Measurements from ENCODE around the gene ABCB11. TPM values are rescaled to one million over a fixed set of nuclear protein-coding genes. Genes with fewer than 3 reads are reported as not detected.
"Not testable (repeated sequence)": the region's sequence is repeated elsewhere in the genome, so short reads cannot be mapped to it uniquely, and the experiment has no call there.

Gene ABCB11
- total and polyA plus RNA-seq, 9 donors: under 0.01 to 0.18 (median 0.03) TPM; not detected in 4

- Histone ChIP-seq H3K36me3 (no peaks in the 10 kb centered on the region), H3K27ac (no peak overlapping the region), H3K4me1 (ENCODE audit: insufficient read depth) (no peaks in the 10 kb centered on the region), H3K4me3 (no peak overlapping the region), H3K27me3 (no peaks in the 10 kb centered on the region), H3K9me3 (no peaks in the 10 kb centered on the region)
- WGBS, 3 donors: 47 to 50% (median 49%) methylated on average over 4 of the region's 4 CpGs
- no peak for DNase-seq
- intact Hi-C loops (cut with DNase I): no loop called here
- TF ChIP-seq CTCF (IDR thresholded peaks at IDR 0.05) (no peak), POLR2A (IDR thresholded peaks at IDR 0.05) (no peak), EP300 (IDR thresholded peaks at IDR 0.05) (no peak)
These were observed 15.2 kb downstream of the ABCB11 start for GRCh38 chr2:169015943-169016342.

GRCh38 chr2:169014780-169015179, 16.3 kb downstream of the ABCB11 start:
- WGBS, 3 donors: 61 to 83% (median 79%) methylated on average over 3 of the region's 3 CpGs
- H3K4me3 ChIP-seq: no peak overlapping the region
- intact Hi-C loops (cut with DNase I): loop anchor here in 1 of 4 donors (5.0 kb wide), 1 partner anchor 522 kb away; no protein-coding TSS in a partner anchor
- no peaks in the 10 kb centered on the region for H3K9me3 ChIP-seq
- H3K4me1 ChIP-seq (ENCODE audit: insufficient read depth): no peaks in the 10 kb centered on the region
- H3K27ac ChIP-seq: no peak overlapping the region
- no peak for DNase-seq
- no peaks in the 10 kb centered on the region for H3K27me3 ChIP-seq
- TF ChIP-seq CTCF (IDR thresholded peaks at IDR 0.05) (no peak), EP300 (IDR thresholded peaks at IDR 0.05) (no peak), POLR2A (IDR thresholded peaks at IDR 0.05) (no peak)
- no peaks in the 10 kb centered on the region for H3K36me3 ChIP-seq

- intact Hi-C loops (cut with DNase I): loop anchor here in 1 of 4 donors (5.0 kb wide), 1 partner anchor 521 kb away; no protein-coding TSS in a partner anchor
- no peak for TF ChIP-seq POLR2A (IDR thresholded peaks at IDR 0.05)
- Histone ChIP-seq H3K36me3 (no peaks in the 10 kb centered on the region), H3K4me1 (ENCODE audit: insufficient read depth) (no peaks in the 10 kb centered on the region), H3K27ac (no peak overlapping the region), H3K4me3 (no peak overlapping the region), H3K9me3 (no peaks in the 10 kb centered on the region), H3K27me3 (no peaks in the 10 kb centered on the region)
- DNase-seq: no peak
- WGBS, 3 donors: 60 to 76% (median 65%) methylated on average over 4 of the region's 4 CpGs
These were observed 17.5 kb downstream of the ABCB11 start for GRCh38 chr2:169013628-169014026.

GRCh38 chr2:169012812-169013627, 18.1 kb downstream of the ABCB11 start:
- Histone ChIP-seq H3K27me3 (no peaks in the 10 kb centered on the region), H3K27ac (no peak overlapping the region), H3K4me1 (ENCODE audit: insufficient read depth) (no peaks in the 10 kb centered on the region), H3K36me3 (no peaks in the 10 kb centered on the region), H3K9me3 (no peaks in the 10 kb centered on the region), H3K4me3 (no peak overlapping the region)
- intact Hi-C loops (cut with DNase I): loop anchor here in 1 of 4 donors (5.0 kb wide), 1 partner anchor 521 kb away; no protein-coding TSS in a partner anchor
- no peak for DNase-seq
- TF ChIP-seq POLR2A (IDR thresholded peaks at IDR 0.05): no peak
- TF ChIP-seq EP300 (IDR thresholded peaks at IDR 0.05): no peak
- no peak for TF ChIP-seq CTCF (IDR thresholded peaks at IDR 0.05)
- WGBS, 3 donors: 56 to 61% (median 61%) methylated on average over 6 of the region's 6 CpGs

- not testable (repeated sequence) for H3K4me3 ChIP-seq; H3K4me1 ChIP-seq (ENCODE audit: insufficient read depth); H3K9me3 ChIP-seq; H3K36me3 ChIP-seq; DNase-seq; H3K27ac ChIP-seq; H3K27me3 ChIP-seq
- intact Hi-C loops (cut with DNase I): loop anchor here in 1 of 4 donors (5.0 kb wide), 1 partner anchor 520 kb away; no protein-coding TSS in a partner anchor
- WGBS, 3 donors: 56 to 59% (median 57%) methylated on average over 5 of the region's 5 CpGs
These were observed 18.8 kb downstream of the ABCB11 start for GRCh38 chr2:169012191-169012792.
